Measurements from ENCODE around the gene NCKAP5L. TPM values are rescaled to one million over a fixed set of nuclear protein-coding genes. Genes with fewer than 3 reads are reported as not detected.

NCKAP5L gene
- total RNA-seq, 1 donor: 24.8 TPM

DNA sequence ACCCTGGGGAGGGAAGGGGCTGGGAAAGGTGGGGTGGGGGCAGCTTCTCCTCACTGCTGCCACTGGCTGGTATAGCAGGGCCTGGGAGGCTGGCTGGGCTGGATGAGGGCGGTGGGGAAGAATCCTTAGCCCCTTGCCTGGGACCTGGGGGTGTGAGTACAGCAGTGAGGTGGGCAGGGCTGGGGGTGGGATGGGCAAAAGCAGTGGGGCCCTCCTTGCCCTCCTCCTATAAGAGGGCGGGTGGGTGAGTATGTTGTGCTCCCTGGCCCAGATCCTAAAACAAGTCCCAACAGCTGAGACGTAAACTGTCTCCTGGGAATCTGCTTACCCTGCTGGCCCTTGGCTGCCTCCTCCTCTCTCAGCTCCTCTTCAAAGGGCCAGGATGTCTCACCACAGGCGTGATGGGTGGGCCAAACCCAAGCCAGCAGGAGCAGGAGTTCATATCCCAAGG lies 2.2 kb downstream of the NCKAP5L start:
- DNase-seq (ENCODE audit: low read depth in 2 of 3, low spot score in 2 of 3): no peak

- DNase-seq (ENCODE audit: low read depth in 2 of 3, low spot score in 2 of 3): peak in 2 of 3 donors; percentile 56 to 57
Observed at GRCh38 chr12:49825360-49825970, 2.7 kb downstream of the NCKAP5L start.

- DNase-seq (ENCODE audit: low read depth in 2 of 3, low spot score in 2 of 3): peak in 2 of 3 donors; percentile 69 to 74
Observed at GRCh38 chr12:49824895-49825294, 3.3 kb downstream of the NCKAP5L start.

GRCh38 chr12:49824416-49824815 lies 3.8 kb downstream of the NCKAP5L start:
- DNase-seq (ENCODE audit: low read depth in 2 of 3, low spot score in 2 of 3): no peak

- no peak for DNase-seq (ENCODE audit: low read depth in 2 of 3, low spot score in 2 of 3)
Observed at GRCh38 chr12:49823951-49824350, 4.3 kb downstream of the NCKAP5L start.

DNA sequence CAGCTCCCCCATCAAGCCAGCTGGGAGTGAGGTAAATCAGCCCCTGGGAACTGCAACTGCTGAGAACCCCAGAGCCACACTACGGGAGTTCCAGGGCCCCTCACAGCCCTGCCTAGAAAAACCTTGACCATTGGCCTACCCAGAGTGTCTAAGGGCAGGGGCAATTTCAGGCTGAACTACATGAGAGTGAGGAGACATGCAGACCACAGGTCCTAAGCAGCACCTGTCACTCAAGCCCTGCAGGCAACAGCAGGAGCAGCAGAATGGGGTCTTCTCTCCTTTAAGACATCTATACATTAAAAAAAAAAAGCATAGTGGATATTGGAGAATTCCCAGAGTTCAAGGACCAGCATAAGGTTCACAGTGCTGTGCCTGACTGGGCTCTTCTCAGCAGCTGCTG lies 4.9 kb downstream of the NCKAP5L start:
- no peak for DNase-seq (ENCODE audit: low read depth in 2 of 3, low spot score in 2 of 3)

DNA sequence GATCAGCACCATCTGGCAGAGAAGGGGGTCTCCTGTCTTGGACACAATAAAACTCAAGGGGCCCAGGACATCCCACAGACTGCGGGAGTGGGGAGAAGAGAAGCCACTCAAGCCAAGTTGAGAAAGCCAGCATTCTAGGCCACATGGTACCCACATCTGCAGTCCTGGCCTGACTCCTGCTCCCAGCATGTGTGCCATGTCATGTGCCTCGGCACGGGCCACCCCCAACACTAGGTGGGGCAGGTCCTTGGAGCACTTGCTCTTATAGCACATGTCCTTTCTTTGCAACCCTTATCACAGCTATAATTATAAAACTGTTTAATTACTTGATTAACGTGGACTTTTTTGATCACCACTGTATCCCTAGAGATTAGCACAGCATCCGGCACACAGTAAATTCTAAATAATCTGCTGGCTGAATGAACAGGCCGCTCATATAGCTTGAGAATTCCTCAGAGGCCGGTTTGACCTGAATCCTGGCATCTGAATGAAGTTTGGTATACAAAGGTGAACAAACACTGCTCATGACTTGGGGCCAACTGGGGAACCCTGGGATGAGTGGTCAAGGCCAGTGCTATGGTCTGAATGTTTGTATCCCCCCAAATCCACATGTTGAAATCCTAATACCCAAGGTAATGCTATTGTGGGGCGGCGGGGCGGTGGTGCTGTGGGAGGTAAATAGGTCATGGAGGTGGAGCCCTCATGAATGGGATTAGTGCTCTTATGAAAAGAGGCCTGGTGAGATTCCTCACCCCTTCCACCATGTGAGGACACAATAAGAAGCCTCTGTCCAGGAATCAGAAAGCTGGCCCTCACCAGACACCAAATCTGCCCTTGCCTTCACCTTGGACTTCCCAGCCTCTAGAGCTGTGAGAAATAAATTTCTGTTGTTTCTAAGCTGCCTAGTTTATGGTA lies 6.6 kb downstream of the NCKAP5L start:
- no peak for DNase-seq (ENCODE audit: low read depth in 2 of 3, low spot score in 2 of 3)

DNA sequence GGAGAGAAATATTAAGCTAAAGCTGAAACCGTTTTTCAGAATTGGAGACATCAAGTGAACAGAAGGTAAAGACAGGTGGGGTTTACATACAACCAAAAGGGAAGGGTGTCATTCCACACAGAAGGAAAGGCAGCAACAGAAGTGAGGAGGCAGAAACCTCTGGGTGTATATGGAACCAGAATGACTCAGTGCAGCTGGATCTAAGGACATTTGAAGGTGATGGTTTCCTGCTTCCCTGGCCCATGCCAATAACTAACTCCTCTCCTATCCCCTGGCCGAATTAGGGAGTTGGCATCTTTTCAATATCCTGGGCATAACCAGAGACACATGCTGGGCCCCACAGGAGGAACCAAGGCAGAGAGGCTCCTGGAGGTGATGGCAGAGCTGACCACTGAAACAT lies 8.4 kb downstream of the NCKAP5L start:
- no peak for DNase-seq (ENCODE audit: low read depth in 2 of 3, low spot score in 2 of 3)

DNA sequence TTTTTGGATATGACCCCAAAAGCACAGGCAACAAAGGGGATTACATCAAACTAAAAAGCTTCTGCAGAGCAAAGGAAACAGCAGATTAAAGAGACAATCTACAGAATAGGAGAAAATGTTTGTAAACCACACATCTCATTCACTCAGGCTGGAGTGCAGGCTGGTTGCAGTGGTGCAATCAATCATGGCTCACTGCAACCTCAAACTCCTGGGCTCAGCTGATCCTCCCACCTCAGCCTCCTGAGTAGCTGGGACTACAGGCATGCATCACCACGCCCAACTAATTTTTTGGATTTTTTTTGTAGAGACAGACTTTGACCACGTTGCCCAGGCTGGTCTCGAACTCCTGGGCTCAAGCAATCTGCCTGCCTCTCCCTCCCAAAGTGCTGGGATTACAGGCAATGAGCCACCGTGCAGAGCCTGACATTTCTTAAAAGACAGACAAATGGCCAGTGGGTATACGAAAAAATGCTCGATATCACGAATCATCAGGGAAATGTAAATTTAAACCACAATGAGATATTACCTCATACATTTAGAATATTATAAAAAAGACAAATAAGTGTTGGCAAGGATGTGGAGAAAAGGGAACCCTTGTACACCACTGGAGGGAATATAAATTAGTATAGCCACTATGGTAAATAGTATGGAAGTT lies 9.8 kb downstream of the NCKAP5L start:
- DNase-seq (ENCODE audit: low read depth in 2 of 3, low spot score in 2 of 3): no peak

DNA sequence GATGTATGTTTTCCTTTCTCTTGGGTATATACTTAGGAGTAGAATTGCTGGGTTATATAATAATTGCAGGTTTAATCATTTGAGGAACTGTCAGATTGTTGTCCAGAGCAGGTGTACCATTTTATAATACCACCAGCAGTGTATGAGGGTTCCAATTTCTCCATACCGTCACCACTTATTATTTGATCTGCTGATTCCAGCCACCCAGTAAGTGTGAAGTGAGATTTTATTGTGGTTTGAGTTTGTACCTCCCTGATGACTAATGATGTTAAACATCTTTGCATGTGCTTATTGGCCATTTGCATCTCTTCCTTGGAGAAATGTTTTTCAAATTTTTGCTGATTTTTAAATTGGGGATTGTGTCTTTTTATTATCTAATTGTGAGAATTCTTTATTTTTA lies 15.1 kb downstream of the NCKAP5L start:
- no peak for DNase-seq (ENCODE audit: low read depth in 2 of 3, low spot score in 2 of 3)

DNA sequence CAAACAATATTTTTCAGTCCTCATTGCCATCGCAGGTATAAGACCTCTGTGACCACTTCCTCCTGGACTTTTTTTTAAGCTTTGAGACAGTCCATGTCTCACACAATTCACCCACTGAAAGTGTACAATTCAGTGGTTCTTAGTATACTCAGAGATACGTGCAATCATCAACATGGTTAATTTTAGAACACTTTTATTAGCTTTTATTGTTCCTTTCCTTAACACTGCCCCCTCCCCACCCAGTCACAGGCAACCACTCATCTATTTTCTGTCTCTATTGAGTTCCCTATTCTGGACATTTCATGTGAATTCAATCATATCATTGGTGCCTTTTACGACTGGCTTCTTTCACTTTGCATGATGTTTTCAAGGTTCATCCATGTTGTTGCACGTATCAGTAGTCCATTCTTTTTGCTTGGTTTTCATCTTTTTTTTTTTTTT lies 16.2 kb downstream of the NCKAP5L start:
- no peak for DNase-seq (ENCODE audit: low read depth in 2 of 3, low spot score in 2 of 3)

GRCh38 chr12:49811136-49811535 lies 17.1 kb downstream of the NCKAP5L start:
- no peak for DNase-seq (ENCODE audit: low read depth in 2 of 3, low spot score in 2 of 3)

- no peak for DNase-seq (ENCODE audit: low read depth in 2 of 3, low spot score in 2 of 3)
Observed at GRCh38 chr12:49809906-49810389, 18.3 kb downstream of the NCKAP5L start.

- DNase-seq (ENCODE audit: low read depth in 2 of 3, low spot score in 2 of 3): no peak
Observed at GRCh38 chr12:49809381-49809905, 18.8 kb downstream of the NCKAP5L start.

- no peak for DNase-seq (ENCODE audit: low read depth in 2 of 3, low spot score in 2 of 3)
Observed at GRCh38 chr12:49808686-49809380, 19.4 kb downstream of the NCKAP5L start.

DNA sequence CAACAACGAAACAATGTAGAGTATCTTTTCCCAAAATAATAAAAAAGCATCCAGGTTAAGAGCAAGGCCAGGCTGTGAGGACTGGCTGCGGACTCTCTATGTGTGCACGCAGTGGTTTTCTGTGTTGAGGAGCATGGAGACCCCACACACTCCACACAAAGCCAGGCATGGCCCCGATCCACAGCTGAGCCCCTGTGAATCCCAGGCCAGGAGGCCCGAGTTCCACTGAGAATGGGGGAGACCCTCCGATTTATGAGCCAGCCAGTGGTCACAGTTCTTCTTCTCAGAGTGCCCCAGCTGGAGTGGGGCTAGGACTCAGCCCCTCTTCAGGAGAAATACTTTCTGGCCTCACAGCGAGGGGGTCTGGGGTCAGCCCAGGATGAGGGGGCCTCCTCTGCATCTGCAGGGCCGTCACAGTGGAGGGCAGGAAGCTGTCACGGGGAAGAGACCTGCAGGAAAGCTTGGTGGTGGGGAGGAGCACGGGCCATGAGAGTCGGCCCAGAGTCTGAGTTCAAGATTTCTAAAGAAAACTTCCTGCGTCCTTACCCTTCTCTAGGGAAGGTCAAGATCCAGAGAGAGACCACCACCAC lies 20.1 kb downstream of the NCKAP5L start:
- no peak for DNase-seq (ENCODE audit: low read depth in 2 of 3, low spot score in 2 of 3)

DNA sequence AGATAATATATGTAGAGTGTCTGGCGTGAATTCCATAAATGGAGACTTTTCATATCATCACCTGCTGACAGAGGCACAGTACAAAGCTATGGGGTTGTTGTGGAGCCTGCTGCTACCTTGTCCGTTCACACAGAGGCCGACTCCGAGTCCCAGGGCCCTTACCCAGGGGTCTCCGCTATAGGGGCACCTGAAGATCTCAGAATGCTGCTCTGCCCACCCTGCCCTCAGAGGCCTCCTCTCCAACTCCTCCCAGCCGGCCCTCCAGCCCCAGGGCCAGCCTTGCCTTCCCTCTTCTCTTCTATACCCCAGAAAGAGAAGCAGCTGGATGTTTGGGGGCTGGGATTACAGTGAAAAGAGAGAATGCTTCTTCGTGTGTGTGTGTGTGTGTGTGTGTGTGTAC lies 21.3 kb downstream of the NCKAP5L start:
- no peak for DNase-seq (ENCODE audit: low read depth in 2 of 3, low spot score in 2 of 3)

GRCh38 chr12:49806321-49806813 lies 21.8 kb downstream of the NCKAP5L start:
- DNase-seq (ENCODE audit: low read depth in 2 of 3, low spot score in 2 of 3): no peak

DNA sequence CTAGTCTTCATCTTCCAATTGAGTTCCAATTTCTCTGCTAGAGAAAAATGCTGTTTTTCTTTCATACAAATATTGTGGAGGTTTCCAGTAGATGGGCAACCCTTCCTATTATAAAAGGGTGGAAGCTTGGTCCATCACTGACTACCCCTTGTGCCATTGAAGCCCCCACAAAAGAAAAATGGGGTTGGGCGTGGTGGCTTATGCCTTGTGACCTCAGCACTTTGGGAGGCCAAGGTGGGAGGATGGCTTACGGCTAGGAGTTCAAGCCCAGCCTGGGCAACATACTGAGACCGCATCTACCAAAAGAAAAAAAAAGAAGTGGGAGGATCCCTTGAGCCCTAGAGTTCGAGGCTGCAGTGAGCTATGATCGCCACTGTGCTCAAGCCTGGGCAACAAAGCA lies 22.8 kb downstream of the NCKAP5L start:
- DNase-seq (ENCODE audit: low read depth in 2 of 3, low spot score in 2 of 3): no peak

DNA sequence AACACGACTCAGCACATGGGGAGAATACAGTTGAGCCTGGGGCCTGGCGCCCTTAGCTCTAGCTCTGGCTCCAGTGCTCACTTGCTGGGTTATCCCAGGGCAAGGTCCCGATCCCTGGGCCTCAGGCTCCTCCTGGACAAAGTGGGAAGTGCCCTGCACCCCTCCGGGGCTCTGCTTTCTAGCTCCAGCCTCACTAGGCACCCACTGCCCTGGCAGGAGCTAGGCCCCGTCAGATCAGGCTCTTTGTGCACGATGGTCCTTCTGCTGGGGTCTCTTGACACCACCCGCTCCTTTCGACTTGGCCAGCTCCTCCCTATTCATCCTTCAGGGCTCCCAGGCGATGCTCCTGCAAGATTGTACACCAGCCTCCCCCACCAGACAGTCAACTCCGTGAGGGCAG lies 23.4 kb downstream of the NCKAP5L start:
- DNase-seq (ENCODE audit: low read depth in 2 of 3, low spot score in 2 of 3): no peak

Measured in hematopoietic multipotent progenitor cell (in vitro differentiated cells).